Measurements from ENCODE around the gene TYW1B.
"Not testable (repeated sequence)": the region's sequence is repeated elsewhere in the genome, so short reads cannot be mapped to it uniquely, and the experiment has no call there.

Gene TYW1B

DNA sequence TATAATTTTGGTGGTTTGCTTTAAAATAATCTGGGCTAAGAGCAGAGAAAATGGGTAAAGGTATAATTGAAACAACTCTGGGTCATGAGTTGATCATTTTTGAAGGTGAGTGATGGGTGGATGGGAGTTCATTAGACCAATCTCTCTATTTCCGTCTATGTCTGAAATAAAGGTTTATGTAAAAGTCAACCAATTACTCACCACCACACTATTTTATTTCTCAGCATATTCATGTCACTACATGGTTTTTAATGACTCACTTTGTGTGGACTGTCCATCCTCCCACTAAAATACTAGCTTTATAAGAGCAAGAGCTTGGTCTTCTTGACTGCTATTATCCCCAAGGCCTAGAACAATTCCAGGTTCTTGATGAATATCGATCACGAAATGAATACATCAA lies 199.6 kb downstream of the TYW1B start:
- not testable (repeated sequence) for H3K4me2 ChIP-seq (ENCODE audit: low read length); H3K36me3 ChIP-seq (ENCODE audit: control insufficient read depth, low read length); H3K9me3 ChIP-seq (ENCODE audit: control insufficient read depth, insufficient read depth, low read length); H3K27me3 ChIP-seq (ENCODE audit: control insufficient read depth, low read length); H3K79me2 ChIP-seq (ENCODE audit: control insufficient read depth, low read length); H3K4me3 ChIP-seq (ENCODE audit: low read length); H3K27ac ChIP-seq (ENCODE audit: low read depth, low read length); H3K9me2 ChIP-seq (replicated peaks; ENCODE audit: control insufficient read depth, low read length); H4K20me1 ChIP-seq (ENCODE audit: control insufficient read depth, insufficient read depth, low read depth, low read length); H3K4me1 ChIP-seq (ENCODE audit: control insufficient read depth, low read length); H3F3A ChIP-seq (ENCODE audit: control insufficient read depth, insufficient read depth)

DNA sequence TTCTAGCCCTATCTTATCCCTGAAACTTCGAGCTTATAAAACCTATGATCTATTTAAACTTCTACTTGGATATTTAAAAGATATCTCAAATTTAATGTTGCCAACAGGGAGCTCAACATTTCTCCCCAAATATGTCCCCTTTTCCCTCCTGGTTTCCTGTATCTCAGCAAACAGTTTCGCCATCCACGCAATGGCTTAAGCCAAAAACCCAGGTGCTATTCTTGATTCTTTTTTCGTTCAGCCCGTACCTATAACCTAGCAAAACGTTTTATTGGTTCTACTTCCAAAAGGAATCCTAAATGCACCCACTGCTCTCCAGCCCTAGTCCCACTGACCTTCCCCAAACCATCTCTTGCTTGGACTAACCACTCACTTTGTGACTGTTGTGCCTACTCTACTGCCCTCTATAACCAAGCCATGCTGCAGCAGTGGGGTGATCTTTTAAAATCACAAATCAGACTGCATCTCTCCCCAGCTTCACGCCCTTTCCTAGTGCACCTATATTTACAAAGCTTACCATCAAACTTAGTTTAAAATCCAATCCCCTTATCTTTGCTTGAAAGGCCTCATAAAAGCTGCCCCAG lies 201.5 kb downstream of the TYW1B start:
- not testable (repeated sequence) for H3K27me3 ChIP-seq (ENCODE audit: control insufficient read depth, low read length); H4K20me1 ChIP-seq (ENCODE audit: control insufficient read depth, insufficient read depth, low read depth, low read length); H3K9me3 ChIP-seq (ENCODE audit: control insufficient read depth, insufficient read depth, low read length); H3K9me2 ChIP-seq (replicated peaks; ENCODE audit: control insufficient read depth, low read length); H3K27ac ChIP-seq (ENCODE audit: low read depth, low read length); H3K4me2 ChIP-seq (ENCODE audit: low read length); H3K4me1 ChIP-seq (ENCODE audit: control insufficient read depth, low read length); H3F3A ChIP-seq (ENCODE audit: control insufficient read depth, insufficient read depth); H3K36me3 ChIP-seq (ENCODE audit: control insufficient read depth, low read length); H3K4me3 ChIP-seq (ENCODE audit: low read length); H3K79me2 ChIP-seq (ENCODE audit: control insufficient read depth, low read length)

DNA sequence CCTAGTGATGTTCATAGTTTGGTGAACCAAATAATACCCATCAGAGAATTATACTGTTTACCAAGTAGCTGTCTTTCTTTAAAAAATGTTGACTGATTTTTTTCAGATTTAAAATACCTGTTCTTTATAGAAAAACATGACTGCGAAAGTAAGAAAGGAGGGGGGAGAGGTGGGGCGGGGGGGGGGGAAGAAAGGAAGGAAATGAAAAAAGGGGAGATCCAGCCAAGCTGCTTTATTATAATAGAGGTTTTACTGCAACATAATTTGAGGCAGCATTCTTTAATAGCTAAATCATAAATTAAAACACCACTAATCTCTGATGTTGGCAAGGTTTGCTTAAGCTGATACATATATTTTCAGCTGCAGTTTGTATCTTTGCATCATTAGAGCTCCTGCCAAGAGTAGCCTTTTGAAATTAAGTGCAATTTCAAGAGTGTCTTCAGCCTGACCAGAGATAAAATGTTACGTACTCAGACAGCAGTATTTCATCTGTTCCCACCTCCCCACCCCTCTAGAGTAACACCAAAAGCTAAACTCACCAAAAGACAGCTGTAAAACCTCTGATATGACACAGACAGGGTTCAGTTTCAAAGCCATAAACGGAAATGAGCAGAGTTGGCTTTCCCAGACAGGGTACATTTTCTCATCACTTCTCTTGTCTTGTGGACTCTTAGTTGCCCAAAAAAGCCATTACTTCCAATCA lies 202.1 kb downstream of the TYW1B start:
- not testable (repeated sequence) for H3K79me2 ChIP-seq (ENCODE audit: control insufficient read depth, low read length); H3F3A ChIP-seq (ENCODE audit: control insufficient read depth, insufficient read depth); H3K27me3 ChIP-seq (ENCODE audit: control insufficient read depth, low read length); H3K4me1 ChIP-seq (ENCODE audit: control insufficient read depth, low read length); H3K4me3 ChIP-seq (ENCODE audit: low read length); H3K9me3 ChIP-seq (ENCODE audit: control insufficient read depth, insufficient read depth, low read length); H4K20me1 ChIP-seq (ENCODE audit: control insufficient read depth, insufficient read depth, low read depth, low read length); H3K9me2 ChIP-seq (replicated peaks; ENCODE audit: control insufficient read depth, low read length); H3K4me2 ChIP-seq (ENCODE audit: low read length); H3K36me3 ChIP-seq (ENCODE audit: control insufficient read depth, low read length); H3K27ac ChIP-seq (ENCODE audit: low read depth, low read length)

DNA sequence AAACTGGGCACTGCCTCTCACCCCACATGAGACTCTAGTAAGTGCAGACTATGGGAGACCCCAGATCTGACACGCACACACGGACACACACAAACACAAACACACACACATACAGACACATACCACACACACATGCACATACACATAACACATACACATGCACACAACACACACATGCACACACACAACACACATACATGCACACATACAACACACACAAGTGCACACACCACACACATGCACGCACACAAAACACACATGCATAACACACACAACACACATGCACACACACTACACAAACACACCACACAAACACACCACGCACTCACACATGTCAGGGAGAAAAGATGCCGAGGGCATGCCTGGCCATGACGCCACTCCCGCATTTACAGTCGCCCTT lies 205.5 kb downstream of the TYW1B start:
- Histone ChIP-seq H3K9me3 (ENCODE audit: control insufficient read depth, insufficient read depth, low read length) (no peaks in the 10 kb centered on the region), H3F3A (ENCODE audit: control insufficient read depth, insufficient read depth) (no peaks in the 10 kb centered on the region), H3K4me3 (ENCODE audit: low read length) (no peak overlapping the region), H3K9me2 (replicated peaks; ENCODE audit: control insufficient read depth, low read length) (no peaks in the 10 kb centered on the region), H3K36me3 (ENCODE audit: control insufficient read depth, low read length) (no peaks in the 10 kb centered on the region), H4K20me1 (ENCODE audit: control insufficient read depth, insufficient read depth, low read depth, low read length) (no peaks in the 10 kb centered on the region), H3K4me1 (ENCODE audit: control insufficient read depth, low read length) (no peaks in the 10 kb centered on the region), H3K4me2 (ENCODE audit: low read length) (no peak overlapping the region), H3K79me2 (ENCODE audit: control insufficient read depth, low read length) (no peaks in the 10 kb centered on the region), H3K27me3 (ENCODE audit: control insufficient read depth, low read length) (no peaks in the 10 kb centered on the region), H3K27ac (ENCODE audit: low read depth, low read length) (no peak overlapping the region)
- no peak for TF ChIP-seq EZH2phosphoT487 (IDR thresholded peaks at IDR 0.05; ENCODE audit: borderline replicate concordance, low read length)
- TF ChIP-seq, protein P1, sequence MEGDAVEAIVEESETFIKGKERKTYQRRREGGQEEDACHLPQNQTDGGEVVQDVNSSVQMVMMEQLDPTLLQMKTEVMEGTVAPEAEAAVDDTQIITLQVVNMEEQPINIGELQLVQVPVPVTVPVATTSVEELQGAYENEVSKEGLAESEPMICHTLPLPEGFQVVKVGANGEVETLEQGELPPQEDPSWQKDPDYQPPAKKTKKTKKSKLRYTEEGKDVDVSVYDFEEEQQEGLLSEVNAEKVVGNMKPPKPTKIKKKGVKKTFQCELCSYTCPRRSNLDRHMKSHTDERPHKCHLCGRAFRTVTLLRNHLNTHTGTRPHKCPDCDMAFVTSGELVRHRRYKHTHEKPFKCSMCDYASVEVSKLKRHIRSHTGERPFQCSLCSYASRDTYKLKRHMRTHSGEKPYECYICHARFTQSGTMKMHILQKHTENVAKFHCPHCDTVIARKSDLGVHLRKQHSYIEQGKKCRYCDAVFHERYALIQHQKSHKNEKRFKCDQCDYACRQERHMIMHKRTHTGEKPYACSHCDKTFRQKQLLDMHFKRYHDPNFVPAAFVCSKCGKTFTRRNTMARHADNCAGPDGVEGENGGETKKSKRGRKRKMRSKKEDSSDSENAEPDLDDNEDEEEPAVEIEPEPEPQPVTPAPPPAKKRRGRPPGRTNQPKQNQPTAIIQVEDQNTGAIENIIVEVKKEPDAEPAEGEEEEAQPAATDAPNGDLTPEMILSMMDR (IDR thresholded peaks at IDR 0.05; ENCODE audit: low read depth, low read length, poor library complexity, severe bottlenecking), result no peak

DNA sequence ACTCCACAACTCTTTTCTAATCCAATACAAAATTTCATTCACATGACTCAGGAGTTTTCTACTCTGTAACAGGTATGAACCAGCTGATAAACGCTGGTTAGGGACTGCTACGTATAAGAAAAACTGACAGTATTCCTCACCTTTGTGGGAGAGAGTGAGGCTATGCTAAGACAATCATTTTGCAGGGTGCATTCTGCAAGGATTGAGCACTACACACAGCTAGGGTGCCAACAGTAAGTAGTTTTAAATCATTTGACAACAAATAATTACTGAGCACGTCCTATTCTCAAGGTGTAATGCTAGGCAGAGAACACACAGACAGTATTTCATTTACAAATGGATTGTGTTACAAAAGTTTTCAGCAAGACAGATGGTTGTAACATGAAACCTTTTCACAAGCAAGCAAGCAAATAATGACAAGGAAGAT lies 206.2 kb downstream of the TYW1B start:
- H3K36me3 ChIP-seq (ENCODE audit: control insufficient read depth, low read length); H3K9me3 ChIP-seq (ENCODE audit: control insufficient read depth, insufficient read depth, low read length); H3K4me3 ChIP-seq (ENCODE audit: low read length); H3F3A ChIP-seq (ENCODE audit: control insufficient read depth, insufficient read depth); H3K4me2 ChIP-seq (ENCODE audit: low read length); H3K79me2 ChIP-seq (ENCODE audit: control insufficient read depth, low read length); H3K27me3 ChIP-seq (ENCODE audit: control insufficient read depth, low read length); H3K9me2 ChIP-seq (replicated peaks; ENCODE audit: control insufficient read depth, low read length); H4K20me1 ChIP-seq (ENCODE audit: control insufficient read depth, insufficient read depth, low read depth, low read length); H3K4me1 ChIP-seq (ENCODE audit: control insufficient read depth, low read length); H3K27ac ChIP-seq (ENCODE audit: low read depth, low read length): not testable (repeated sequence)

DNA sequence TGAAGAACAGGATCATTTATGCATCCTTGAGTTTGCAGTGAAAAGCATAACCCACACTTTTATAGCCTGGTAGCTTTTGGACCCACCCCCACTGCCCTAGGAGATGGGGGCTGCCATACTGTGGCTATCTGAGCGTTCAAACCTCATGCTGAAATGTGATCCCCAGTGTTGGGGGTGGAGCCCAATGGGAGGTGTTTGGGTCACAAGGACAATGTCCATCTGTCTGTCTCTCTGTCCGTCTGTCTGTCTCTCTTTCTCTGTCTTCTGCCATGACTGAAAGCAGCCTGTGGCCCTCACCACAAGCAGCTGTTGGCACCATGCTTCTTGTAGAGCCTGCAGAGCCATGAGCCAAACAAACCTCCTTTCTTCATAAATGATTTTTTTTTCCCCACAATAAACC lies 207.1 kb downstream of the TYW1B start:
- H3K4me2 ChIP-seq (ENCODE audit: low read length); H3F3A ChIP-seq (ENCODE audit: control insufficient read depth, insufficient read depth); H3K79me2 ChIP-seq (ENCODE audit: control insufficient read depth, low read length); H3K4me3 ChIP-seq (ENCODE audit: low read length); H3K27me3 ChIP-seq (ENCODE audit: control insufficient read depth, low read length); H3K9me2 ChIP-seq (replicated peaks; ENCODE audit: control insufficient read depth, low read length); H3K36me3 ChIP-seq (ENCODE audit: control insufficient read depth, low read length); H4K20me1 ChIP-seq (ENCODE audit: control insufficient read depth, insufficient read depth, low read depth, low read length); H3K9me3 ChIP-seq (ENCODE audit: control insufficient read depth, insufficient read depth, low read length); H3K27ac ChIP-seq (ENCODE audit: low read depth, low read length); H3K4me1 ChIP-seq (ENCODE audit: control insufficient read depth, low read length): not testable (repeated sequence)

DNA sequence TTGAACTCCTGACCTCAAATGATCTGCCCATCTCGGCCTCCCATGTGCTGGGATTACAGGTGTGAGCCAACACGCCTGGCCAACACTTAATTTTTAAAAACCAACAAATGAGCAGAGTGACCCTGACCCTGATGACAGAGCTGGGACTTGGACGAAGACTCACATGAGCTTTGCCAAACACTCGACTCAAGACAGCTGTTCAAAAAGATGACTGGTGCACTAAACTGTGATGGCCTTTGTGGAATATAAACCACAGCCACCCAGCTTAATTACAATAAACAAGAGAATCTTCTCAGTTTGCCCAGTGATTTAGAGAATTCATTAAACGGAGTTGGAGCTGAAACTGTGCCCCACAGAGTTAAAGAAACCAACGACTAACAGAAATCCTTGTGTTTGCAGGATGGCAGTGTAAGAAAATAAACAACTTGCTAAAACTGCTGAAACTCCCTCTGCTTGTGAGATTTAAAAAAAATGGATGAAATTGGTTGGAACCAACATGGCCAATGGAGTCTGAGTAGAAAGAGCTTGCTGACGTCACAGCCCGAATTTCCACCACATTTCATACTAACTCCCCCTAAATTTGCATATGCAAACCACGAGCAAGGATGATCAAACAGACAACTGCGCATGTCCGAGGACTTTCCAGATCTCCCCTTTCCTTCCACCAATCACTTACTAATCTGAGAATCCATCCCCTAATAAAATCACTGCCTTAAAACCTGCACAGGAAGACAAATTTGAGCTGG lies 209.4 kb downstream of the TYW1B start:
- not testable (repeated sequence) for H4K20me1 ChIP-seq (ENCODE audit: control insufficient read depth, insufficient read depth, low read depth, low read length); H3F3A ChIP-seq (ENCODE audit: control insufficient read depth, insufficient read depth); H3K36me3 ChIP-seq (ENCODE audit: control insufficient read depth, low read length); H3K4me1 ChIP-seq (ENCODE audit: control insufficient read depth, low read length); H3K9me2 ChIP-seq (replicated peaks; ENCODE audit: control insufficient read depth, low read length); H3K9me3 ChIP-seq (ENCODE audit: control insufficient read depth, insufficient read depth, low read length); H3K27me3 ChIP-seq (ENCODE audit: control insufficient read depth, low read length); H3K4me3 ChIP-seq (ENCODE audit: low read length); H3K27ac ChIP-seq (ENCODE audit: low read depth, low read length); H3K79me2 ChIP-seq (ENCODE audit: control insufficient read depth, low read length); H3K4me2 ChIP-seq (ENCODE audit: low read length)
